Measurements from ENCODE around the gene KANSL2.
"Not testable (repeated sequence)": the region's sequence is repeated elsewhere in the genome, so short reads cannot be mapped to it uniquely, and the experiment has no call there.

KANSL2 gene

GRCh38 chr12:48686037-48686595 lies 4.1 kb upstream of the KANSL2 start:
- no peak for DNase-seq (ENCODE audit: low read depth in 2 of 2)

- no peak for DNase-seq (ENCODE audit: low read depth in 2 of 2)
These were observed 1.5 kb upstream of the KANSL2 start for GRCh38 chr12:48683534-48683933.

GRCh38 chr12:48682927-48683326 lies 889 bp upstream of the KANSL2 start:
- DNase-seq (ENCODE audit: low read depth in 2 of 2): no peak

- DNase-seq (ENCODE audit: low read depth in 2 of 2): not testable (repeated sequence)
These were observed 481 bp upstream of the KANSL2 start for GRCh38 chr12:48682533-48682905.

- peak in 1 of 2 donors; percentile 1 for DNase-seq (ENCODE audit: low read depth in 2 of 2)
These were observed 684 bp downstream of the KANSL2 start for GRCh38 chr12:48681399-48681709.

GRCh38 chr12:48680861-48681260 lies 1.2 kb downstream of the KANSL2 start:
- DNase-seq (ENCODE audit: low read depth in 2 of 2): no peak

GRCh38 chr12:48678551-48679185 lies 3.4 kb downstream of the KANSL2 start:
- DNase-seq (ENCODE audit: low read depth in 2 of 2): no peak

GRCh38 chr12:48671231-48671856 lies 10.7 kb downstream of the KANSL2 start:
- DNase-seq (ENCODE audit: low read depth in 2 of 2): no peak

- no peak for DNase-seq (ENCODE audit: low read depth in 2 of 2)
These were observed 13.0 kb downstream of the KANSL2 start for GRCh38 chr12:48668996-48669395.

- no peak for DNase-seq (ENCODE audit: low read depth in 2 of 2)
These were observed 22.2 kb downstream of the KANSL2 start for GRCh38 chr12:48659863-48660262.

- no peak for DNase-seq (ENCODE audit: low read depth in 2 of 2)
These were observed 30.4 kb downstream of the KANSL2 start for GRCh38 chr12:48651681-48652080.

GRCh38 chr12:48645354-48645753 lies 36.7 kb downstream of the KANSL2 start:
- not testable (repeated sequence) for DNase-seq (ENCODE audit: low read depth in 2 of 2)

GRCh38 chr12:48643011-48643410 lies 39.0 kb downstream of the KANSL2 start:
- DNase-seq (ENCODE audit: low read depth in 2 of 2): no peak

GRCh38 chr12:48641752-48642555 lies 40.1 kb downstream of the KANSL2 start:
- not testable (repeated sequence) for DNase-seq (ENCODE audit: low read depth in 2 of 2)

GRCh38 chr12:48640854-48641253 lies 41.2 kb downstream of the KANSL2 start:
- no peak for DNase-seq (ENCODE audit: low read depth in 2 of 2)

- DNase-seq (ENCODE audit: low read depth in 2 of 2): no peak
These were observed 41.6 kb downstream of the KANSL2 start for GRCh38 chr12:48640428-48640827.

GRCh38 chr12:48631071-48631470 lies 51.0 kb downstream of the KANSL2 start:
- DNase-seq (ENCODE audit: low read depth in 2 of 2): no peak

GRCh38 chr12:48630346-48630745 lies 51.7 kb downstream of the KANSL2 start:
- DNase-seq (ENCODE audit: low read depth in 2 of 2): no peak

GRCh38 chr12:48629541-48629940 lies 52.5 kb downstream of the KANSL2 start:
- no peak for DNase-seq (ENCODE audit: low read depth in 2 of 2)

- no peak for DNase-seq (ENCODE audit: low read depth in 2 of 2)
These were observed 54.5 kb downstream of the KANSL2 start for GRCh38 chr12:48627556-48627955.

- not testable (repeated sequence) for DNase-seq (ENCODE audit: low read depth in 2 of 2)
These were observed 59.0 kb downstream of the KANSL2 start for GRCh38 chr12:48622997-48623396.

GRCh38 chr12:48618541-48618940 lies 63.5 kb downstream of the KANSL2 start:
- DNase-seq (ENCODE audit: low read depth in 2 of 2): peak; percentile 37 to 50

- no peak for DNase-seq (ENCODE audit: low read depth in 2 of 2)
These were observed 66.4 kb downstream of the KANSL2 start for GRCh38 chr12:48615681-48616080.

Measured in stimulated activated CD8-positive, alpha-beta memory T cell treated with anti-CD3 and anti-CD28 coated beads, Interleukin-2, amount 100 ng/mL, for 48 hours (primary cell).